ENCODE results near the gene RBM4B. TPM values are rescaled to one million over a fixed set of nuclear protein-coding genes. Genes with fewer than 3 reads are reported as not detected.

RBM4B gene
- total and polyA plus RNA-seq, 2 of the 13 experiments (the other 11 are each of a cell fraction or from before 2014, with no cell fraction given), result 25.8 to 32.4 TPM

- TF ChIP-seq TFDP1 (CRISPR knock-in tag; IDR thresholded peaks at IDR 0.05; ENCODE audit: borderline replicate concordance) (peak; percentile 96), SMAD1 (CRISPR knock-in tag; IDR thresholded peaks at IDR 0.05; ENCODE audit: borderline replicate concordance, low read depth) (no peak), KDM5A (IDR thresholded peaks at IDR 0.05; ENCODE audit: borderline replicate concordance, low read length) (peak; percentile 88; the same call in 1 of the 2 replicates), MEF2D (CRISPR knock-in tag; IDR thresholded peaks at IDR 0.05) (peak; percentile 67; the same call in 1 of the 2 replicates), HOXA9 (CRISPR knock-in tag; IDR thresholded peaks at IDR 0.05; ENCODE audit: borderline replicate concordance) (peak; percentile 79; the same call in 1 of the 2 replicates), ZNF414 (CRISPR knock-in tag; IDR thresholded peaks at IDR 0.05) (peak; percentile 86), ARNTL (CRISPR knock-in tag; IDR thresholded peaks at IDR 0.05) (peak; percentile 82; the same call in 1 of the 2 replicates), PRDM10 (CRISPR knock-in tag; IDR thresholded peaks at IDR 0.05; ENCODE audit: low read depth) (0 out of 2 replicates have a peak, but pooled peaks have one; percentile 28), KMT2B (CRISPR knock-in tag; IDR thresholded peaks at IDR 0.05) (peak; percentile 70), ZNF770 (CRISPR knock-in tag; IDR thresholded peaks at IDR 0.05) (0 out of 2 replicates have a peak, but pooled peaks have one; percentile 3), NONO (IDR thresholded peaks at IDR 0.05) (no peak), NONO (CRISPR knock-in tag; conservative IDR thresholded peaks at IDR 0.05) (peak; percentile 75), BRD4 (CRISPR knock-in tag; IDR thresholded peaks at IDR 0.05) (peak; percentile 67), XRCC5 (optimal IDR thresholded peaks at IDR 0.05; ENCODE audit: low read length) (no peak), ZBTB25 (CRISPR knock-in tag; IDR thresholded peaks at IDR 0.05) (0 out of 2 replicates have a peak, but pooled peaks have one; percentile 11), DMAP1 (CRISPR knock-in tag; IDR thresholded peaks at IDR 0.05) (peak; percentile 93), CBX5 (CRISPR knock-in tag; IDR thresholded peaks at IDR 0.05; ENCODE audit: borderline replicate concordance) (peak; percentile 24), ZNF234 (CRISPR knock-in tag; conservative IDR thresholded peaks at IDR 0.05) (no peak), WIZ (CRISPR knock-in tag; IDR thresholded peaks at IDR 0.05) (peak; percentile 86), CREBL2 (CRISPR knock-in tag; IDR thresholded peaks at IDR 0.05; ENCODE audit: borderline replicate concordance) (peak; percentile 66; the same call in 1 of the 2 replicates)
Observed at GRCh38 chr11:66616379-66617154, 61.1 kb downstream of the RBM4B start, which contains the start of gene RBM14 (continued).

Data from HepG2 (cell line).